Endothelial cell of umbilical vein (primary cell): ENCODE measurements around the gene TSPAN1. TPM values are rescaled to one million over a fixed set of nuclear protein-coding genes. Genes with fewer than 3 reads are reported as not detected.
A peak's percentile ranks its signal among the peaks of the same experiment; 100 is the strongest.

ENCODE experiments used
- BruUV-seq: library from RNA; stranded (reverse); fragments of 400-500 nt; replicated peaks from 2 replicates; lab custom pipeline; 2021; lab: Mats Ljungman, UMichigan
- CTCF ChIA-PET: fragments of 300-600, 350-600 bp; sonication (Branson Sonifier 250); formaldehyde crosslinking; loops from one replicate; lab custom pipeline; 2021; ENCODE audit warnings: antibody characterized with exemption, inconsistent platforms; lab: Charles Lee
- POLR2A ChIA-PET: fragments of 300-600, 350-600 bp; sonication (Branson Sonifier 250); formaldehyde crosslinking; loops from one replicate; lab custom pipeline; 2021; ENCODE audit warnings: antibody characterized with exemption, inconsistent platforms; lab: Charles Lee
- DNase-seq: peaks from one replicate; pipeline ENCODE4 v3.0.0-alpha.2; 2011; ENCODE audit warnings: low read depth, low spot score
- FAIRE-seq: peaks from 2 replicates; lab custom pipeline; 2011; peaks lifted over from hg19 to GRCh38; lab: Jason Lieb, UNC
- H2AFZ ChIP-seq: 2 replicates; pipeline ENCODE4 v1.6.0; 2012; ENCODE audit warnings: low read depth, low read length, control low read depth, inconsistent platforms
- H3K27ac ChIP-seq: 2 replicates; pipeline ENCODE4 v1.5.1; 2011; ENCODE audit warnings: low read depth, mild to moderate bottlenecking, control low read depth, low read length, moderate library complexity; ENCODE audit not compliant: insufficient read depth
- H3K27me3 ChIP-seq, 2 experiments: 2 replicates each; pipeline versions ENCODE4 v1.6.0 to v1.6.1; 2011; ENCODE audit warnings: low read length in 2 of 2, mixed read lengths in 1 of 2; ENCODE audit not compliant: control insufficient read depth in 2 of 2, insufficient read depth in 2 of 2
- H3K36me3 ChIP-seq, 2 experiments: 2 replicates in 1 of 2; 3 replicates in 1 of 2; pipeline ENCODE4 v1.5.1; 2011; ENCODE audit warnings: low read length in 2 of 2, mild to moderate bottlenecking in 1 of 2, moderate library complexity in 1 of 2; ENCODE audit not compliant: control insufficient read depth in 2 of 2, insufficient read depth in 2 of 2; ENCODE audit errors: extremely low read depth in 1 of 2
- H3K4me1 ChIP-seq: 3 replicates; pipeline ENCODE4 v1.5.1; 2011; ENCODE audit warnings: mild to moderate bottlenecking, low read length; ENCODE audit not compliant: control insufficient read depth, insufficient read depth; ENCODE audit errors: extremely low read depth
- H3K4me2 ChIP-seq: 2 replicates; pipeline ENCODE4 v1.6.1; 2011; ENCODE audit warnings: low read length, control low read depth, mixed read lengths; ENCODE audit not compliant: insufficient read depth
- H3K4me3 ChIP-seq, 3 experiments: fragments of 200-600 bp in 1 of 3; sonication (generic), shearing (Covaris generic) in 1 of 3; replicated peaks in 1 of 3; 2 replicates each; pipeline ENCODE4 v1.5.1; 2011 to 2016; ENCODE audit warnings: control low read depth in 3 of 3, low read length in 3 of 3, mild to moderate bottlenecking in 2 of 3, inconsistent platforms in 1 of 3, low read depth in 1 of 3, moderate library complexity in 1 of 3; ENCODE audit not compliant: insufficient read depth in 1 of 3
- H3K79me2 ChIP-seq: 2 replicates; pipeline ENCODE4 v1.6.0; 2012; ENCODE audit warnings: low read length, inconsistent platforms; ENCODE audit not compliant: control insufficient read depth, insufficient read depth
- H3K9ac ChIP-seq: replicated peaks from 2 replicates; pipeline ENCODE3; 2011; ENCODE audit warnings: low read length, control low read depth; ENCODE audit not compliant: insufficient read depth; ENCODE audit errors: extremely low read depth
- H3K9me1 ChIP-seq: replicated peaks from 3 replicates; pipeline ENCODE4 v1.6.0; 2011; ENCODE audit warnings: mild to moderate bottlenecking, low read length; ENCODE audit not compliant: control insufficient read depth, insufficient read depth; ENCODE audit errors: extremely low read depth
- H3K9me3 ChIP-seq: replicated peaks from 2 replicates; pipeline ENCODE4 v1.5.1; 2012; ENCODE audit warnings: low read length, inconsistent platforms; ENCODE audit not compliant: control insufficient read depth, insufficient read depth
- H4K20me1 ChIP-seq: replicated peaks from 2 replicates; pipeline ENCODE3; 2011; ENCODE audit warnings: mild to moderate bottlenecking, low read length; ENCODE audit not compliant: control insufficient read depth, insufficient read depth; ENCODE audit errors: extremely low read depth
- CTCF ChIP-seq, 2 donors: IDR thresholded peaks; 1 replicate in 1 of 2; 2 replicates in 1 of 2; pipeline ENCODE4 v1.5.1; 2011; ENCODE audit warnings: low read length in 2 of 2, mild to moderate bottlenecking in 2 of 2, moderate library complexity in 2 of 2, control low read depth in 1 of 2, inconsistent platforms in 1 of 2, low read depth in 1 of 2; ENCODE audit not compliant: insufficient read depth in 1 of 2; ENCODE audit errors: extremely low read depth in 1 of 2
- EZH2 ChIP-seq: IDR thresholded peaks from 2 replicates; pipeline ENCODE4 v1.6.1; 2012; ENCODE audit warnings: borderline replicate concordance, low read depth, mild to moderate bottlenecking, moderate library complexity, low read length, inconsistent platforms; ENCODE audit not compliant: severe bottlenecking
- FOS ChIP-seq: IDR thresholded peaks from 2 replicates; pipeline ENCODE4 v1.6.1; 2011; ENCODE audit warnings: mild to moderate bottlenecking, low read length, moderate library complexity, borderline replicate concordance; ENCODE audit not compliant: insufficient read depth
- GATA2 ChIP-seq: IDR thresholded peaks from 2 replicates; pipeline ENCODE4 v1.7.0; 2011; ENCODE audit warnings: low read depth, mild to moderate bottlenecking, moderate library complexity, mixed read lengths, low read length; ENCODE audit not compliant: insufficient read length, insufficient read depth
- MAX ChIP-seq: IDR thresholded peaks from 2 replicates; pipeline ENCODE4 v1.6.1; 2011; ENCODE audit not compliant: insufficient read depth, insufficient read length
- MYC ChIP-seq: IDR thresholded peaks from one replicate; pipeline ENCODE4 v1.6.1; 2011; ENCODE audit warnings: mild to moderate bottlenecking, low read depth, low read length
- POLR2A ChIP-seq: IDR thresholded peaks from 2 replicates; pipeline ENCODE4 v1.6.1; 2012; ENCODE audit warnings: low read depth, mild to moderate bottlenecking, control low read depth, low read length
- POLR2AphosphoS5 ChIP-seq: IDR thresholded peaks from 2 replicates; pipeline ENCODE4 v1.6.1; 2012; ENCODE audit warnings: low read depth, mild to moderate bottlenecking, control low read depth, low read length, moderate library complexity; ENCODE audit not compliant: insufficient read depth
- dilution Hi-C: fragments of 300-500 bp; cut with MboI; formaldehyde crosslinking; loops from one replicate; pipeline ENCODE4 v1.15.0; 2019; ENCODE audit warnings: low sequenced_read_pairs; ENCODE audit not compliant: extremely low pct_ligation_motif_present
- intact Hi-C: fragments of 100-400 bp; cut with micrococcal nuclease; formaldehyde crosslinking; loops from one replicate; pipeline ENCODE4 v1.10.0; 2022
- polyA plus RNA-seq, 4 experiments: library from polyadenylated mRNA; depleted of rRNA in 3 of 4; stranded (reverse) in 3 of 4; unstranded in 1 of 4; fragments of >200 nt; gene quantifications; 2 replicates each; pipeline versions ENCODE4 v1.2.1 to v1.2.3, GENCODE V29; 2011 to 2012; ENCODE audit warnings: missing spikeins in 1 of 4
- total RNA-seq: library from RNA; stranded (reverse); gene quantifications from 2 replicates; pipeline ENCODE4 v1.2.3, GENCODE V29; 2021

TSPAN1 gene
- total and polyA plus RNA-seq, 2 donors (not counting 3 experiments of a cell fraction or from before 2014, with no cell fraction given): 0.65 to 0.88 TPM

- no peaks in the 10 kb centered on the region for H4K20me1 ChIP-seq
- H3K36me3 ChIP-seq: no peaks in the 10 kb centered on the region
- H3K9me1 ChIP-seq: no peaks in the 10 kb centered on the region
- H3K4me3 ChIP-seq: peak overlapping the region; percentile 65 to 90 (median 80)
- FAIRE-seq: peak; percentile 42
- BruUV-seq: no TSS peak
- DNase-seq: peak; percentile 7
- H3K79me2 ChIP-seq: no peaks in the 10 kb centered on the region
- H3K4me2 ChIP-seq: peak overlapping the region; percentile 79
- H3K27me3 ChIP-seq: no peaks in the 10 kb centered on the region
- dilution Hi-C loops (no loop called here), intact Hi-C loops (loop anchor here (1.0 kb wide), 1 partner anchor 25 kb away; no protein-coding TSS in a partner anchor)
- no peak overlapping the region for H3K27ac ChIP-seq
- H2AFZ ChIP-seq: peak overlapping the region; percentile 98
- no peak for TF ChIP-seq GATA2
- TF ChIP-seq CTCF (IDR thresholded peaks at IDR 0.05; ENCODE audit: extremely low read depth in 1 of 2, insufficient read depth in 1 of 2, low read depth in 1 of 2, low read length in 2 of 2): no peak
- no peak for TF ChIP-seq POLR2A
- H3K9ac ChIP-seq: peak overlapping the region; percentile 39
- ChIA-PET POLR2A (interaction anchor here (1.1 kb wide), 1 partner anchor 71 kb away, joined by 3 read pairs; the partner anchor contains the start of gene PIK3R3), CTCF (interaction anchor here (0.6 to 3.4 kb wide), 5 partner anchors 15 to 22 kb away, joined by 3 to 32 read pairs (median 3); no protein-coding TSS in a partner anchor)
- H3K9me3 ChIP-seq: no peaks in the 10 kb centered on the region
- peaks cover 8% of the 10 kb centered on the region for H3K4me1 ChIP-seq
These were observed 29.0 kb downstream of the TSPAN1 start for GRCh38 chr1:46203738-46204405.

- Histone ChIP-seq H3K9ac (no peak overlapping the region), H3K4me1 (peaks cover 8% of the 10 kb centered on the region), H4K20me1 (no peaks in the 10 kb centered on the region), H3K9me3 (no peaks in the 10 kb centered on the region), H2AFZ (peak overlapping the region; percentile 98), H3K4me2 (peak overlapping the region; percentile 79), H3K27ac (no peak overlapping the region), H3K36me3 (no peaks in the 10 kb centered on the region), H3K27me3 (no peaks in the 10 kb centered on the region), H3K4me3 (peak overlapping the region in 2 of 3 experiments; percentile 1 to 80), H3K9me1 (no peaks in the 10 kb centered on the region), H3K79me2 (no peaks in the 10 kb centered on the region)
- BruUV-seq: no TSS peak
- DNase-seq (peak; percentile 11), FAIRE-seq (peak; percentile 73)
- POLR2A ChIA-PET: interaction anchor here (1.1 kb wide), 1 partner anchor 72 kb away, joined by 3 read pairs; the partner anchor contains the start of gene PIK3R3
- TF ChIP-seq FOS (no peak), CTCF (IDR thresholded peaks at IDR 0.05; ENCODE audit: extremely low read depth in 1 of 2, insufficient read depth in 1 of 2, low read depth in 1 of 2, low read length in 2 of 2) (no peak), GATA2 (no peak), MAX (no peak), POLR2AphosphoS5 (no peak), POLR2A (no peak), MYC (no peak), EZH2 (no peak)
- CTCF ChIA-PET: interaction anchor here (0.7 to 3.4 kb wide), 4 partner anchors 14 to 21 kb away, joined by 3 to 32 read pairs (median 4); no protein-coding TSS in a partner anchor
- intact Hi-C loops (no loop called here), dilution Hi-C loops (no loop called here)
These were observed 29.5 kb downstream of the TSPAN1 start for GRCh38 chr1:46204406-46204742.
